Spleen (tissue), 11 donors: Measurements from ENCODE around the gene RGL1. TPM values are rescaled to one million over a fixed set of nuclear protein-coding genes. Genes with fewer than 3 reads are reported as not detected.
A peak's percentile ranks its signal among the peaks of the same experiment; 100 is the strongest.

Experiments
- DNase-seq: peaks from one replicate; pipeline ENCODE4 v3.0.0-alpha.2; 2020
- H3K27ac ChIP-seq, 8 donors: fragments of 200-600 bp; sonication (generic) in 7 of 8; 1 replicate in 4 of 8; 2 replicates in 4 of 8; pipeline versions ENCODE4 v1.5.0 to v1.8.0; 2016 to 2021; ENCODE audit warnings: inconsistent platforms in 4 of 8, mild to moderate bottlenecking in 4 of 8, moderate library complexity in 1 of 8
- H3K27me3 ChIP-seq, 7 donors: fragments of 200-600 bp; sonication (generic) in 6 of 7; replicated peaks in 1 of 7; 1 replicate in 4 of 7; 2 replicates in 3 of 7; pipeline versions ENCODE4 v1.5.0 to v1.8.0; 2016 to 2021; ENCODE audit warnings: inconsistent platforms in 3 of 7, mild to moderate bottlenecking in 1 of 7
- H3K36me3 ChIP-seq, 6 donors: fragments of 200-600 bp; sonication (generic) in 5 of 6; 1 replicate in 4 of 6; 2 replicates in 2 of 6; pipeline versions ENCODE4 v1.5.0 to v1.8.0; 2016 to 2021; ENCODE audit warnings: inconsistent platforms in 2 of 6
- H3K4me1 ChIP-seq, 6 donors: fragments of 200-600 bp; sonication (generic) in 5 of 6; 1 replicate in 3 of 6; 2 replicates in 3 of 6; pipeline versions ENCODE4 v1.5.0 to v1.8.0; 2016 to 2021; ENCODE audit warnings: inconsistent platforms in 3 of 6
- H3K4me3 ChIP-seq, 8 donors: fragments of 200-600 bp; sonication (generic) in 7 of 8; 1 replicate in 4 of 8; 2 replicates in 4 of 8; pipeline versions ENCODE4 v1.5.0 to v1.8.0; 2016 to 2021; ENCODE audit warnings: inconsistent platforms in 4 of 8, mild to moderate bottlenecking in 4 of 8, moderate library complexity in 2 of 8
- H3K9me3 ChIP-seq, 8 donors: fragments of 200-600 bp; sonication (generic) in 7 of 8; 1 replicate in 4 of 8; 2 replicates in 4 of 8; pipeline versions ENCODE4 v1.5.0 to v1.8.0; 2016 to 2021; ENCODE audit warnings: inconsistent platforms in 4 of 8
- POLR2A ChIP-seq, 3 donors: fragments of 450-650 bp; IDR thresholded peaks; one replicate each; pipeline ENCODE4 v1.5.1; 2017; ENCODE audit warnings: antibody characterized with exemption in 3 of 3, mild to moderate bottlenecking in 1 of 3
- POLR2AphosphoS5 ChIP-seq, 3 donors: sonication (generic); formaldehyde crosslinking; IDR thresholded peaks; one replicate each; pipeline ENCODE4 v1.5.1; 2017; ENCODE audit warnings: antibody characterized with exemption in 3 of 3
- WGBS, 5 donors: extraction: QIAGEN DNeasy Blood & Tissue Kit in 3 of 5; methylation state at CpG; one replicate each; pipeline versions ENCODE4 v1.1.5 to v1.1.7; 2013 to 2018; 5-methylcytosine and 5-hydroxymethylcytosine counted together
- intact Hi-C: fragments of 100-400 bp; cut with DNase I; formaldehyde crosslinking; loops from one replicate; pipeline ENCODE4 v1.15.0; 2023; ENCODE audit warnings: low total_unique reads
- polyA plus RNA-seq, 3 donors: library from polyadenylated mRNA; stranded (reverse); fragments of 200-250 nt; gene quantifications; one replicate each; pipeline ENCODE4 v1.2.1, GENCODE V29; 2013
- total RNA-seq, 7 donors: library from RNA; depleted of rRNA in 3 of 7; stranded (reverse); fragments of >200 nt in 3 of 7; fragmentation: NEBNext Ultra II Directional in 4 of 7; extraction: Animal tissue kit (Norgen Biotek cat#: 25700) in 4 of 7; gene quantifications; one replicate each; pipeline versions ENCODE4 v1.1.0 to v1.2.1, GENCODE V29; 2016 to 2021
- TF ChIP-seq, protein P1 (sequence below), 11 experiments: fragments of 200-600 bp in 7 of 11; fragments of 450-650 bp in 4 of 11; sonication (generic) in 4 of 11; IDR thresholded peaks in 8 of 11; conservative IDR thresholded peaks in 3 of 11; 1 replicate in 7 of 11; 2 replicates in 4 of 11; pipeline versions ENCODE4 v1.4.0 to v1.8.0; 2016 to 2021; ENCODE audit warnings: antibody characterized with exemption in 11 of 11, inconsistent platforms in 4 of 11, mild to moderate bottlenecking in 1 of 11
- donor health status: healthy with polysubstance abuse.
- donor health status: DM: no; HTN: no; CAD: no; lungs with moderate emphysema.
- donor health status: DM: no; HTN: no; CAD: no.
- donor health status: Bipolar disorder and iron deficiency.
- donor health status: healthy.
- donor health status: DM: no; HTN: no; CAD: no.
- donor health status: DM: yes; HTN: yes; CAD: no.

The RGL1 gene
- total and polyA plus RNA-seq, 10 donors = 14.3 to 126 (median 71.4) TPM

- intact Hi-C loops = loop anchor here (10.0 kb wide), 1 partner anchor 67 kb away; no protein-coding TSS in a partner anchor
- TF ChIP-seq, protein P1, sequence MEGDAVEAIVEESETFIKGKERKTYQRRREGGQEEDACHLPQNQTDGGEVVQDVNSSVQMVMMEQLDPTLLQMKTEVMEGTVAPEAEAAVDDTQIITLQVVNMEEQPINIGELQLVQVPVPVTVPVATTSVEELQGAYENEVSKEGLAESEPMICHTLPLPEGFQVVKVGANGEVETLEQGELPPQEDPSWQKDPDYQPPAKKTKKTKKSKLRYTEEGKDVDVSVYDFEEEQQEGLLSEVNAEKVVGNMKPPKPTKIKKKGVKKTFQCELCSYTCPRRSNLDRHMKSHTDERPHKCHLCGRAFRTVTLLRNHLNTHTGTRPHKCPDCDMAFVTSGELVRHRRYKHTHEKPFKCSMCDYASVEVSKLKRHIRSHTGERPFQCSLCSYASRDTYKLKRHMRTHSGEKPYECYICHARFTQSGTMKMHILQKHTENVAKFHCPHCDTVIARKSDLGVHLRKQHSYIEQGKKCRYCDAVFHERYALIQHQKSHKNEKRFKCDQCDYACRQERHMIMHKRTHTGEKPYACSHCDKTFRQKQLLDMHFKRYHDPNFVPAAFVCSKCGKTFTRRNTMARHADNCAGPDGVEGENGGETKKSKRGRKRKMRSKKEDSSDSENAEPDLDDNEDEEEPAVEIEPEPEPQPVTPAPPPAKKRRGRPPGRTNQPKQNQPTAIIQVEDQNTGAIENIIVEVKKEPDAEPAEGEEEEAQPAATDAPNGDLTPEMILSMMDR (IDR thresholded peaks at IDR 0.05 in 8 of 11, conservative IDR thresholded peaks at IDR 0.05 in 3 of 11) = no peak
- peak in 1 of 3 donors; percentile 36 for TF ChIP-seq POLR2AphosphoS5 (IDR thresholded peaks at IDR 0.05)
- Histone ChIP-seq H3K27me3 (no peaks in the 10 kb centered on the region), H3K4me3 (no peak overlapping the region), H3K36me3 (peaks cover 0 to 25% (median 4%) of the 10 kb centered on the region in 6 donors), H3K9me3 (no peaks in the 10 kb centered on the region), H3K27ac (peak overlapping the region in 7 of 8 donors; percentile 0 to 72 (median 59)), H3K4me1 (peaks cover 12 to 83% (median 41%) of the 10 kb centered on the region in 6 donors)
- WGBS, 5 donors = 48 to 70% (median 58%) methylated on average over 4 of the region's 4 CpGs
- DNase-seq = no peak
These were observed 76.6 kb downstream of the RGL1 start for GRCh38 chr1:183881387-183882131.

DNA sequence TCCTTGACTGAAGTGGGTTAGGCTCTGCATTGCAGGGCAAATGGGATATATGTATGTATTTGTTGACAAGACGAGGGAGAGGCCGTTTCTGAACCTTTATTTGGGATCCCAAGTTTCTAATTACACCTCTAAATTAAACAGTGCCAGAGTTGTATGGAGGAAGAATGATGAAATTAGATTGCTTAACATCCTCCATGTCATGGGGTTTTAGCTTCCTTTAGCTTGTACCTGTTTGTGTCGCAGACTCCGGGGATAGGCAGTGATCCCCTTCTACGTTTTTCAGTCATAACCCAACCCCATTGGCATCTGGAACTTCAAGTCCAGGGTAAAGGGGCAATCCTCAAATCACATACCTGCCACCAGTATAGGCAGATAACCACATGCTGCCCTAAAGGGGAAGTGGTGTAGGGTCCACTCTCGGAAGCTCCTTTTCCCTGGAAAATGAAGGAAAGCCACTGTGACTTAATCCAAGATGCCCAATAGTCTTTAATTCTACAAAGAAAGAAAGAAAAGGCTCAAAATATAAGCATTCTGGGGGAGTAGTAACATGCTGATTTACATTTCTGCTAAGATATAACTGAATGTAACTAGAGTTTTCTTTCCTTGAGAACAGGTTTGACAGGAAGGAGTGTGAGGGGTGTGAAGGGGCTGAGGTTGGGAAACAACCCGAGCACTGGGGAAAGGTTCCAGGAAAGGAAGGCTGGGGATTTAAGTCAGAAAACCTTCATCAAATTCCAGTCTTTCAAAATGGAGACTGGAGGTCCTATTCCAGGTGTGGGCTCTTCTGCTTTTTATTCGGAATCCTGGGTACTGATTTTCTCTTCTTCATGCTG, 77.6 kb downstream of the RGL1 start:
- DNase-seq = no peak
- H3K27me3 ChIP-seq = no peaks in the 10 kb centered on the region
- H3K4me1 ChIP-seq = peaks cover 12 to 80% (median 37%) of the 10 kb centered on the region in 6 donors
- peaks cover 0 to 27% (median 4%) of the 10 kb centered on the region in 6 donors for H3K36me3 ChIP-seq
- 51 to 74% (median 62%) methylated on average over 7 to 8 of the region's 8 CpGs for WGBS, 5 donors
- H3K27ac ChIP-seq = peak overlapping the region in 6 of 8 donors; percentile 26 to 72 (median 61)
- no peak overlapping the region for H3K4me3 ChIP-seq
- TF ChIP-seq POLR2A (IDR thresholded peaks at IDR 0.05) = no peak
- TF ChIP-seq, protein P1 (IDR thresholded peaks at IDR 0.05 in 8 of 11, conservative IDR thresholded peaks at IDR 0.05 in 3 of 11) = no peak
- no peak for TF ChIP-seq POLR2AphosphoS5 (IDR thresholded peaks at IDR 0.05)
- H3K9me3 ChIP-seq = no peaks in the 10 kb centered on the region
- intact Hi-C loops = loop anchor here (10.0 kb wide), 1 partner anchor 68 kb away; no protein-coding TSS in a partner anchor

- H3K27ac ChIP-seq = peak overlapping the region in 6 of 8 donors; percentile 10 to 72 (median 58)
- H3K4me1 ChIP-seq = peaks cover 12 to 83% (median 41%) of the 10 kb centered on the region in 6 donors
- peaks cover 0 to 34% (median 4%) of the 10 kb centered on the region in 6 donors for H3K36me3 ChIP-seq
- intact Hi-C loops = loop anchor here (10.0 kb wide), 1 partner anchor 69 kb away; no protein-coding TSS in a partner anchor
- TF ChIP-seq, protein P1 (IDR thresholded peaks at IDR 0.05 in 8 of 11, conservative IDR thresholded peaks at IDR 0.05 in 3 of 11) = no peak
- TF ChIP-seq POLR2A (IDR thresholded peaks at IDR 0.05) (no peak), POLR2AphosphoS5 (IDR thresholded peaks at IDR 0.05) (peak in 1 of 3 donors; percentile 69)
- H3K4me3 ChIP-seq = no peak overlapping the region
- no peaks in the 10 kb centered on the region for H3K9me3 ChIP-seq
- H3K27me3 ChIP-seq = no peaks in the 10 kb centered on the region
- WGBS, 5 donors = 49 to 77% (median 66%) methylated on average over 5 of the region's 5 CpGs
- DNase-seq = no peak
These were observed 78.7 kb downstream of the RGL1 start for GRCh38 chr1:183883623-183884022.
